ENCODE measurements around the gene POLRMT. TPM values are rescaled to one million over a fixed set of nuclear protein-coding genes. Genes with fewer than 3 reads are reported as not detected.

Gene POLRMT
- total and polyA plus RNA-seq, 2 experiments from 2014 or later: 98.0 to 148 TPM

GRCh38 chr19:663682-664117 lies 30.4 kb upstream of the POLRMT start:
- Histone ChIP-seq H3K4me2 (peak overlapping the region; percentile 80), H3K4me1 (ENCODE audit: insufficient read depth) (peaks cover 6% of the 10 kb centered on the region), H2AFZ (peak overlapping the region; percentile 94; the same call in 1 of the 2 replicates), H3K36me3 (ENCODE audit: insufficient read depth) (no peaks in the 10 kb centered on the region), H4K20me1 (replicated peaks; ENCODE audit: insufficient read depth) (peaks cover 22% of the 10 kb centered on the region), H3K27me3 (ENCODE audit: insufficient read depth) (no peaks in the 10 kb centered on the region), H3K4me3 (peak overlapping the region; percentile 82), H3F3A (replicated peaks; ENCODE audit: low read depth) (peaks cover 8% of the 10 kb centered on the region; the same call in 1 of the 2 replicates), H3K79me2 (replicated peaks; ENCODE audit: insufficient read depth) (peaks cover 42% of the 10 kb centered on the region), H3K27ac (ENCODE audit: low read depth) (no peak overlapping the region), H3K9me2 (ENCODE audit: insufficient read depth) (no peaks in the 10 kb centered on the region)
- ATAC-seq: no peak
- TF ChIP-seq CREB1 (CRISPR knock-in tag; IDR thresholded peaks at IDR 0.05; ENCODE audit: low read depth): no peak
- no peak for TF ChIP-seq ZNF331 (CRISPR knock-in tag; IDR thresholded peaks at IDR 0.05; ENCODE audit: low read depth)
- TF ChIP-seq CTCF (conservative IDR thresholded peaks at IDR 0.05; ENCODE audit: low read depth in 2 of 2): no peak
- TF ChIP-seq, protein P1, sequence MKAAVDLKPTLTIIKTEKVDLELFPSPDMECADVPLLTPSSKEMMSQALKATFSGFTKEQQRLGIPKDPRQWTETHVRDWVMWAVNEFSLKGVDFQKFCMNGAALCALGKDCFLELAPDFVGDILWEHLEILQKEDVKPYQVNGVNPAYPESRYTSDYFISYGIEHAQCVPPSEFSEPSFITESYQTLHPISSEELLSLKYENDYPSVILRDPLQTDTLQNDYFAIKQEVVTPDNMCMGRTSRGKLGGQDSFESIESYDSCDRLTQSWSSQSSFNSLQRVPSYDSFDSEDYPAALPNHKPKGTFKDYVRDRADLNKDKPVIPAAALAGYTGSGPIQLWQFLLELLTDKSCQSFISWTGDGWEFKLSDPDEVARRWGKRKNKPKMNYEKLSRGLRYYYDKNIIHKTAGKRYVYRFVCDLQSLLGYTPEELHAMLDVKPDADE (IDR thresholded peaks at IDR 0.05): no peak
- no peak for TF ChIP-seq ZNF462 (CRISPR knock-in tag; IDR thresholded peaks at IDR 0.05)
- Mint-ChIP-seq H3K27ac (no peak overlapping the region), H3K36me3 (ENCODE audit: low read depth) (no peaks in the 10 kb centered on the region; the same call in 1 of the 3 replicates), H3K4me1 (peaks cover 13% of the 10 kb centered on the region), H3K4me3 (peak overlapping the region; percentile 69), H3K9me3 (peaks cover 14% of the 10 kb centered on the region), H3K27me3 (ENCODE audit: insufficient read depth, low read depth, poor library complexity) (peaks cover 16% of the 10 kb centered on the region)
- DNase-seq (ENCODE audit: low spot score): no peak
